ENCODE results near the gene VRK1. TPM values are rescaled to one million over a fixed set of nuclear protein-coding genes. Genes with fewer than 3 reads are reported as not detected.

The VRK1 gene
- total RNA-seq, 2 experiments from 2014 or later: 97.5 to 97.9 TPM

- CTCF ChIA-PET (ENCODE audit: unreplicated experiment): interaction anchor here (1.5 kb wide), 1 partner anchor 10 kb away, joined by 3 read pairs; no protein-coding TSS in a partner anchor
- intact Hi-C loops (cut with micrococcal nuclease; ENCODE audit: unreplicated experiment): no loop called here
- POLR2A ChIA-PET: interaction anchor here (0.9 to 1.2 kb wide), 2 partner anchors 17 kb away, joined by 3 to 7 read pairs; no protein-coding TSS in a partner anchor
Measured at GRCh38 chr14:96843137-96843536, 46.0 kb downstream of the VRK1 start.

DNA sequence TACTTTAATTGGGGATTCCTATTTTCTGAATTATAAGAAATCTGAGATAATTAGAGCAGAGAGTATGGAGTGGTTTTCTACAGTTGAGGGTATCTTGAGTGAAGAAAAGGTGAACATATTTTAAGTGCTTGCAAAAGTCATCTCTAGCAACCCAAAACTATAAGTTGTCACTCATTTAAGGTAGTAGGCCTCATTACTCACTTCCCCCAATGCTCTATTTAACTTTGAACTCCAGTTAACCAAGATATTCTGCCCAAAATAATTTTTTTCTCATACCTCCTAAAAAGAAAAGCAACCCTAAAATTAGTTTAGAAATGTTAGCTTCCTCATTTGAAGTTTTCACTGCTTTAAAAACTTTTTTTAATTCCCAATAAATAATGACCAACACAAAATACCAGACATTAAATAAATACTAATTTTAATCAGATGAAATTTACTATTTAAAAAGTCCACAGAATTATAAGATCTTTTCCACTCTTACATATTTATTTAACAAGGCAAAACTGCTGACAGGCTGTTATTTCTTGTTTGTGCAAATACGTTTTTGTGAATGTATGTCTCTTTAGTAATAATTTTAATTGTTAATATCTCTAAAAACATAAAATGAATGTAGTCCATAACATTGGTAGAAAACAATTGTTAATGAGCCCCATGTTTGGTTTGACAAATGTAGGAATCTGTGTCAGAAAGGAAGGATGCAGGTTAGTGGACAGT is 47.8 kb downstream of the VRK1 start:
- ChIA-PET CTCF (ENCODE audit: unreplicated experiment) (no interaction called here), POLR2A (no interaction called here)
- no TSS peak for BruUV-seq (replicated peaks)

More at GRCh38 chr14:96843137-96843536, 46.0 kb downstream of the VRK1 start:
- Histone ChIP-seq H2AFZ (ENCODE audit: low read length) (no peak overlapping the region), H3K4me1 (ENCODE audit: insufficient read depth, low read length, poor library complexity, severe bottlenecking) (no peaks in the 10 kb centered on the region), H3K9me2 (ENCODE audit: insufficient read depth, low read length) (no peaks in the 10 kb centered on the region), H3K4me2 (ENCODE audit: low read length) (no peak overlapping the region), H3K4me3 (ENCODE audit: low read depth, low read length, poor library complexity, severe bottlenecking) (no peak overlapping the region), H3K79me2 (ENCODE audit: insufficient read depth, low read depth, low read length) (peaks cover 32% of the 10 kb centered on the region; the same call in 1 of the 2 replicates), H4K20me1 (ENCODE audit: insufficient read depth, low read length) (no peaks in the 10 kb centered on the region), H3K27ac (ENCODE audit: low read depth, low read length, poor library complexity, severe bottlenecking) (no peak overlapping the region), H3K9me3 (ENCODE audit: low read length) (no peaks in the 10 kb centered on the region), H3K36me3 (ENCODE audit: insufficient read depth, low read length) (peaks cover 89% of the 10 kb centered on the region)
- DNase-seq (ENCODE audit: low spot score): no peak
- BruUV-seq (replicated peaks): no TSS peak
- TF ChIP-seq EZH2phosphoT487 (IDR thresholded peaks at IDR 0.05; ENCODE audit: borderline replicate concordance, low read depth, low read length): no peak
- TF ChIP-seq CTCF (conservative IDR thresholded peaks at IDR 0.05; ENCODE audit: low read length): no peak

More for the DNA sequence above, 47.8 kb downstream of the VRK1 start:
- intact Hi-C loops (cut with micrococcal nuclease; ENCODE audit: unreplicated experiment): no loop called here
- H3K9me2 ChIP-seq (ENCODE audit: insufficient read depth, low read length): no peaks in the 10 kb centered on the region
- no peak for DNase-seq (ENCODE audit: low spot score)
- H3K4me2 ChIP-seq (ENCODE audit: low read length): no peak overlapping the region
- H3K36me3 ChIP-seq (ENCODE audit: insufficient read depth, low read length): peaks cover 89% of the 10 kb centered on the region
- peaks cover 26% of the 10 kb centered on the region; the same call in 1 of the 2 replicates for H3K79me2 ChIP-seq (ENCODE audit: insufficient read depth, low read depth, low read length)
- no peak overlapping the region for H2AFZ ChIP-seq (ENCODE audit: low read length)
- H3K27ac ChIP-seq (ENCODE audit: low read depth, low read length, poor library complexity, severe bottlenecking): no peak overlapping the region
- TF ChIP-seq EZH2phosphoT487 (IDR thresholded peaks at IDR 0.05; ENCODE audit: borderline replicate concordance, low read depth, low read length): no peak
- no peak for TF ChIP-seq CTCF (conservative IDR thresholded peaks at IDR 0.05; ENCODE audit: low read length)
- H3K4me1 ChIP-seq (ENCODE audit: insufficient read depth, low read length, poor library complexity, severe bottlenecking): no peaks in the 10 kb centered on the region
- H3K9me3 ChIP-seq (ENCODE audit: low read length): no peaks in the 10 kb centered on the region
- H3K4me3 ChIP-seq (ENCODE audit: low read depth, low read length, poor library complexity, severe bottlenecking): no peak overlapping the region
- no peaks in the 10 kb centered on the region for H4K20me1 ChIP-seq (ENCODE audit: insufficient read depth, low read length)
